Measurements from ENCODE around the gene GUCY1B1.

The GUCY1B1 gene

DNA sequence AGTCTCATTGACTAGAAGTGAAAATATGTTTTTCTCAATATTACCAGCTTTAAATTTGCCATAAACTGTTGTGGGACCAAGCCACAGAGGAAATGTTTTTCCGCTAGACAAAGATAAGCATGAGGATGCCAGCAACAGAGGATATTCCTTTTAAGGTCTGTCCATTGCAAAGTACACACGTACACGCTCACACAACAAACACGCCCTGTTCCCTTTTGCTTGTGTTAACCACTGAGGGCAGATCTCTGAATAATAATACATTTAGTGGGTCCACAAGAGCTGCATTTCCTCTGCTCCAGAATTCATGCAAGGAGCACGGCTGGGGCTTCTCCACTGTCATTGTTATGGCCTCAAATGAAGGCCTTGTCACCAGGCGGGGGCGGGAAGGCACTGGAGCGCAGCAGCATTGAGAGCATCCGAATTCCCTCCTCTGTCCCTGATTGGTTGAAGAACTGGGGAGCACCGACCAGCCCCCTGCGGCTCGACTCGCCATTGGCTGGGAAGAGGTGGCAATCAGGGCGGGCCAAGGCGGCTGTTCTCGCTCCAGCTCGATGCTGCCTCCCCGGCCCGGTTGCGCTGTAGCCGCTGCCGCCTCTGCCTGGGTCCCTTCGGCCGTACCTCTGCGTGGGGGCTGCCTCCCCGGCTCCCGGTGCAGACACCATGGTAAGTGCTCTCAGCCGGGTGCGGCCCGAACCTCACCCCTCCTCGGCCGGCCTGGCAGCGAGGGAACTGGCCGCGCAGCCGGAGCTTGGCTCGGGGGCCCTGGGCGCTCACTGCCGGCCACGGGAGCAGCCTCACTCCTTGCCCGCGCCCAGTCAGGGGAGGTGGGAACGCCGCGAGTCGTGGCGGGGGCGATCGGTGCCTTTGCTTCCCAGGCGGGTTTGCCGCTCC, at the start of gene GUCY1B1:
Gene GUCY1B1 (plus strand): TSS at position 541 of the 891 bp plus-strand sequence. CDS start 120 bp downstream, at position 661.
- Histone ChIP-seq H3K36me3 (ENCODE audit: control insufficient read depth, low read length) (no peaks in the 10 kb centered on the region), H3K4me3 (ENCODE audit: low read length) (no peak within 1 kb of the TSS), H3K27ac (ENCODE audit: low read depth, low read length) (no peak within 1 kb of the TSS), H3K27me3 (ENCODE audit: control insufficient read depth, low read length) (no peaks in the 10 kb centered on the region), H3K9me3 (ENCODE audit: control insufficient read depth, insufficient read depth, low read length) (peaks cover 5% of the 10 kb centered on the region; the same call in 1 of the 2 replicates), H3K4me2 (ENCODE audit: low read length) (no peak within 1 kb of the TSS), H3F3A (ENCODE audit: control insufficient read depth, insufficient read depth) (no peaks in the 10 kb centered on the region), H3K4me1 (ENCODE audit: control insufficient read depth, low read length) (no peaks in the 10 kb centered on the region), H3K79me2 (ENCODE audit: control insufficient read depth, low read length) (no peaks in the 10 kb centered on the region), H4K20me1 (ENCODE audit: control insufficient read depth, insufficient read depth, low read depth, low read length) (no peaks in the 10 kb centered on the region), H3K9me2 (replicated peaks; ENCODE audit: control insufficient read depth, low read length) (no peaks in the 10 kb centered on the region)
- TF ChIP-seq, protein P1, sequence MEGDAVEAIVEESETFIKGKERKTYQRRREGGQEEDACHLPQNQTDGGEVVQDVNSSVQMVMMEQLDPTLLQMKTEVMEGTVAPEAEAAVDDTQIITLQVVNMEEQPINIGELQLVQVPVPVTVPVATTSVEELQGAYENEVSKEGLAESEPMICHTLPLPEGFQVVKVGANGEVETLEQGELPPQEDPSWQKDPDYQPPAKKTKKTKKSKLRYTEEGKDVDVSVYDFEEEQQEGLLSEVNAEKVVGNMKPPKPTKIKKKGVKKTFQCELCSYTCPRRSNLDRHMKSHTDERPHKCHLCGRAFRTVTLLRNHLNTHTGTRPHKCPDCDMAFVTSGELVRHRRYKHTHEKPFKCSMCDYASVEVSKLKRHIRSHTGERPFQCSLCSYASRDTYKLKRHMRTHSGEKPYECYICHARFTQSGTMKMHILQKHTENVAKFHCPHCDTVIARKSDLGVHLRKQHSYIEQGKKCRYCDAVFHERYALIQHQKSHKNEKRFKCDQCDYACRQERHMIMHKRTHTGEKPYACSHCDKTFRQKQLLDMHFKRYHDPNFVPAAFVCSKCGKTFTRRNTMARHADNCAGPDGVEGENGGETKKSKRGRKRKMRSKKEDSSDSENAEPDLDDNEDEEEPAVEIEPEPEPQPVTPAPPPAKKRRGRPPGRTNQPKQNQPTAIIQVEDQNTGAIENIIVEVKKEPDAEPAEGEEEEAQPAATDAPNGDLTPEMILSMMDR (IDR thresholded peaks at IDR 0.05; ENCODE audit: low read depth, low read length, poor library complexity, severe bottlenecking), result no peak
- TF ChIP-seq EZH2phosphoT487 (IDR thresholded peaks at IDR 0.05; ENCODE audit: borderline replicate concordance, low read length), result no peak

- Histone ChIP-seq H3K27me3 (ENCODE audit: control insufficient read depth, low read length) (no peaks in the 10 kb centered on the region), H3K4me3 (ENCODE audit: low read length) (no peak overlapping the region)
Observed at GRCh38 chr4:155709918-155710317, 48.9 kb upstream of the GUCY1B1 start.

DNA sequence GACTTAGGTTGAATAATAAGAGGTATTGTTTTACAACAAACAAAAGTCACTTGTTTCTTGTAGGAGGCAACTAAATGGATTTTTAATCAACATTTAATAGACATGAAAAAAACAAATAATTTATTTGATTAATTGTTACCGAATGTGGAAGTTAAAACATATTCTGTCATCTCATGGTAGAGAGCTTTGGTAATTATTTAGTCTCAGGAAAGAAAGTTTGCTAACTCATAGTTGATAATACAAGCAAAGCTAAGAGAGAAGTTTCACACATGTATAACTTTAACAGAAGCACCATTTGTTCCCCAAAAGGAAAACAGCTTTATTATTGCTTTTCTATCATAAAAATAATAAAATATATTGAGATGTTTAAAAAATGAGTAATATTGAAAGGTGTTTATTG, 47.3 kb upstream of the GUCY1B1 start:
- H3K9me3 ChIP-seq (ENCODE audit: control insufficient read depth, insufficient read depth, low read length), result no peaks in the 10 kb centered on the region
- no peaks in the 10 kb centered on the region for H4K20me1 ChIP-seq (ENCODE audit: control insufficient read depth, insufficient read depth, low read depth, low read length)
- H3K27ac ChIP-seq (ENCODE audit: low read depth, low read length), result no peak overlapping the region
- H3K4me1 ChIP-seq (ENCODE audit: control insufficient read depth, low read length), result no peaks in the 10 kb centered on the region
- H3K27me3 ChIP-seq (ENCODE audit: control insufficient read depth, low read length), result no peaks in the 10 kb centered on the region
- TF ChIP-seq, protein P1 (IDR thresholded peaks at IDR 0.05; ENCODE audit: low read depth, low read length, poor library complexity, severe bottlenecking), result no peak
- no peak for TF ChIP-seq EZH2phosphoT487 (IDR thresholded peaks at IDR 0.05; ENCODE audit: borderline replicate concordance, low read length)
- no peak overlapping the region for H3K4me3 ChIP-seq (ENCODE audit: low read length)
- H3F3A ChIP-seq (ENCODE audit: control insufficient read depth, insufficient read depth), result no peaks in the 10 kb centered on the region
- H3K4me2 ChIP-seq (ENCODE audit: low read length), result no peak overlapping the region
- H3K36me3 ChIP-seq (ENCODE audit: control insufficient read depth, low read length), result no peaks in the 10 kb centered on the region
- H3K9me2 ChIP-seq (replicated peaks; ENCODE audit: control insufficient read depth, low read length), result no peaks in the 10 kb centered on the region; the same call in 1 of the 2 replicates
- H3K79me2 ChIP-seq (ENCODE audit: control insufficient read depth, low read length), result no peaks in the 10 kb centered on the region

More at GRCh38 chr4:155709918-155710317, 48.9 kb upstream of the GUCY1B1 start:
- H3K9me2 ChIP-seq (replicated peaks; ENCODE audit: control insufficient read depth, low read length), result no peaks in the 10 kb centered on the region; the same call in 1 of the 2 replicates
- TF ChIP-seq EZH2phosphoT487 (IDR thresholded peaks at IDR 0.05; ENCODE audit: borderline replicate concordance, low read length), result no peak
- TF ChIP-seq, protein P1 (IDR thresholded peaks at IDR 0.05; ENCODE audit: low read depth, low read length, poor library complexity, severe bottlenecking), result no peak
- no peaks in the 10 kb centered on the region for H3K4me1 ChIP-seq (ENCODE audit: control insufficient read depth, low read length)
- no peaks in the 10 kb centered on the region for H3K36me3 ChIP-seq (ENCODE audit: control insufficient read depth, low read length)
- H4K20me1 ChIP-seq (ENCODE audit: control insufficient read depth, insufficient read depth, low read depth, low read length), result no peaks in the 10 kb centered on the region
- H3F3A ChIP-seq (ENCODE audit: control insufficient read depth, insufficient read depth), result no peaks in the 10 kb centered on the region
- H3K9me3 ChIP-seq (ENCODE audit: control insufficient read depth, insufficient read depth, low read length), result no peaks in the 10 kb centered on the region
- no peaks in the 10 kb centered on the region for H3K79me2 ChIP-seq (ENCODE audit: control insufficient read depth, low read length)
- no peak overlapping the region for H3K4me2 ChIP-seq (ENCODE audit: low read length)
- H3K27ac ChIP-seq (ENCODE audit: low read depth, low read length), result no peak overlapping the region

All from DOHH2 (cell line).